ENCODE measurements around the gene LRRC4C.

LRRC4C gene

GRCh38 chr11:41459465-41460401, at the start of gene LRRC4C:
Gene LRRC4C (minus strand): TSS chr11:41459652.
- DNase-seq = no peak

- DNase-seq = no peak
Measured at GRCh38 chr11:41508121-41508520, 48.7 kb upstream of the LRRC4C start.

GRCh38 chr11:41499429-41499828, 40.0 kb upstream of the LRRC4C start:
- DNase-seq = no peak

- DNase-seq = no peak
Measured at GRCh38 chr11:41498726-41499125, 39.3 kb upstream of the LRRC4C start.

- no peak for DNase-seq
Measured at GRCh38 chr11:41497974-41498373, 38.5 kb upstream of the LRRC4C start.

- DNase-seq = no peak
Measured at GRCh38 chr11:41494716-41495115, 35.3 kb upstream of the LRRC4C start.

GRCh38 chr11:41486424-41486823, 27.0 kb upstream of the LRRC4C start:
- DNase-seq = no peak

- DNase-seq = no peak
Measured at GRCh38 chr11:41483956-41484355, 24.5 kb upstream of the LRRC4C start.

GRCh38 chr11:41479179-41479578, 19.7 kb upstream of the LRRC4C start:
- DNase-seq = no peak

- no peak for DNase-seq
Measured at GRCh38 chr11:41461057-41461681, 1.7 kb upstream of the LRRC4C start.

- no peak for DNase-seq
Measured at GRCh38 chr11:41458641-41459040, 811 bp downstream of the LRRC4C start.

- no peak for DNase-seq
Measured at GRCh38 chr11:41458154-41458553, 1.3 kb downstream of the LRRC4C start.

- DNase-seq = no peak
Measured at GRCh38 chr11:41457216-41458014, 2.0 kb downstream of the LRRC4C start.

- no peak for DNase-seq
Measured at GRCh38 chr11:41456269-41456668, 3.2 kb downstream of the LRRC4C start.

- no peak for DNase-seq
Measured at GRCh38 chr11:41451011-41451410, 8.4 kb downstream of the LRRC4C start.

- no peak for DNase-seq
Measured at GRCh38 chr11:41449483-41450050, 9.9 kb downstream of the LRRC4C start.

GRCh38 chr11:41446566-41446965, 12.9 kb downstream of the LRRC4C start:
- DNase-seq = no peak

- DNase-seq = no peak
Measured at GRCh38 chr11:41446107-41446506, 13.3 kb downstream of the LRRC4C start.

GRCh38 chr11:41437006-41437490, 22.4 kb downstream of the LRRC4C start:
- DNase-seq = no peak

- no peak for DNase-seq
Measured at GRCh38 chr11:41435531-41435930, 23.9 kb downstream of the LRRC4C start.

- DNase-seq = no peak
Measured at GRCh38 chr11:41431784-41432183, 27.7 kb downstream of the LRRC4C start.

GRCh38 chr11:41419901-41420300, 39.6 kb downstream of the LRRC4C start:
- no peak for DNase-seq
